Anterior cingulate cortex (tissue), 58 donors: ENCODE results near the gene KRT83.
"Not testable (repeated sequence)": the region's sequence is repeated elsewhere in the genome, so short reads cannot be mapped to it uniquely, and the experiment has no call there.

ENCODE experiments used
- DNase-seq, 58 donors: peaks; one replicate each; lab custom pipeline; 2025; lab: John Stamatoyannopoulos, UW

KRT83 gene

GRCh38 chr12:52354200-52354599 lies 33.0 kb upstream of the KRT83 start:
- DNase-seq: peak in 1 of 58 donors; percentile 24

- DNase-seq: no peak
These were observed 32.6 kb upstream of the KRT83 start for GRCh38 chr12:52353766-52354165.

- DNase-seq: no peak
These were observed 31.8 kb upstream of the KRT83 start for GRCh38 chr12:52352951-52353350.

GRCh38 chr12:52351196-52352059 lies 30.2 kb upstream of the KRT83 start:
- DNase-seq: peak in 48 of 58 donors; percentile 5 to 81 (median 44)

- no peak for DNase-seq
These were observed 29.6 kb upstream of the KRT83 start for GRCh38 chr12:52350786-52351185.

GRCh38 chr12:52350021-52350620 lies 28.9 kb upstream of the KRT83 start:
- DNase-seq: no peak

DNA sequence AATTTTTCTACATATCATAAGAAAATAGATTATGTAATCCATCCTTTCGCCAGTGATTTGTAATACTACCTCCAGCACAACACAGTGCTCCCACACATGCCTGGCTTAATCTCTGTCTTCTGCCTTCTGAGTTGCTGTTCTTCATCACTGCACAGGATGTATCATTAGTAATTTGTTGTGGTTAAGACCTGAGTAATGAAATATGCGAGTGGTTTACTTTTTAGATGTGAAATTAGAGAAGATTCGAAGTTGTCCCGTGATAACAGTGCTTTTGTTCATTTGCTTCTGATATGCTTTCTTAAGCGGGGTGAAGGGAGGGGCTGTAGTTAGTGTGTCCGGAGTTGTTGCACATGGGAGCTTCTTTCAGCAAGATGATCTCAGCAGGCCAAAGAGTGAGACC lies 28.0 kb upstream of the KRT83 start:
- DNase-seq: no peak

DNA sequence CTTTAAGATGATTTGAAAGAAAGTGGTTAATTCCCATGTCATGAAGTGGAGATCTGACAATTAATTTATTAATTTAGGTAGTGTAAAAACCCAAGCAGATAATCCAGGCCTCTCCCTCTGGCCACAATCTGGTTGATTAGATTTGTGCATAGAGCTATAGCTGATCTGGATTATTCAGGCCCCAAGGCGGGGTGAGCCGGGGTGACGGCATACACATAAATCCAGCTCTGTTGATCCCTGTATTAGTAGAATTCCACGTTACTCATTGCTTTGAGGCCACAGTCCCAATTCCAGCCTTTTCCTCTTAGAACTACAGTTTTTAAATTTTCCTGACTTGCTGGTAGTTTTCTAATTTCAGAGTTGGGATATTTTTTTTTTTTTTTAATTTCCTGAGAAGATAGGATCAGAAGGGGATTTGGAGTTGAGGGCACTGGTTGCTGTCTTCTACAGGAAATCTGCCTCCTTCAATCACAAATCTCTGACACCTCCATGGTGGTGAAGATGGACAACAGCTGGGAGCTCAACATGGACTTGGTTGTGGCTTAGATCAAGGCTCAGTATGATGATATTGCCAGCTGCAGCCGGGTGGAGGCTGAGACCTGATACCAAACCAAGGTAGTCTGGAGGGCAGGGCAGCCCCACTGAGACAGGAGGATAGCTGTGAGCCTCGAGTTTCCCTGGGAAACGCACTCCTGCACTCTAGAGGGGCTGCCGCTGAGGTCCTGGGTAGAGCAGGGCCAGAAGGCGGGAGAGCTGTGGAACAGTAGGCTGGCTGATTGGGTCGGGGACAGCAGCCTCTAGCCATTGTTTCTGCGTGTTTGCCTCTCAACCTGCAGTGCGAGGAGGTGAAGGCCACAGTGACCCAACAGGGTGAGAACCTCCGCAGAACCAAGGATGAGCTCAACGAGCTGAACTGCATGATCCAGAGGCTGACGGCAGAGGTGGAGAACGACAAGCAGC lies 26.6 kb upstream of the KRT83 start:
- no peak for DNase-seq

DNA sequence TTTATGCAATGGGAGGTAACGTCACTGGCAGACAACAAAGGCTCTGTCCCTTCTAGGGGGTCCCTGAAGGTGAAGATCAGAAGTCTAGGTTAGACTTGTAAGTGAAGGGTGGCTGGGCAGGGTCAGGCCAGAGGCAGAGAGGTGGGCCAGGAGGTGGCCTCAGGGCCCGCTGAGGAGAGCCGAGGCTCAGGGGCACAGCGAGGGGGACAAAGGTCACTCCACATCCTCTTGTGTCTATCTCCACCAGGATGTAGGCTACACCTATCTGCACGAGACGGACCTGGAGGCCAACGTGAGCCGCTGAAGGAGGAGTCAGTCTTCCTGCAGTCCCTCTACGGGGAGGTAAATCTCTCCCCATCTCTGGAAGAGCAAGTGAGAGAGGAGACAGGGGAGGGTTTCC lies 25.8 kb upstream of the KRT83 start:
- DNase-seq: no peak

DNA sequence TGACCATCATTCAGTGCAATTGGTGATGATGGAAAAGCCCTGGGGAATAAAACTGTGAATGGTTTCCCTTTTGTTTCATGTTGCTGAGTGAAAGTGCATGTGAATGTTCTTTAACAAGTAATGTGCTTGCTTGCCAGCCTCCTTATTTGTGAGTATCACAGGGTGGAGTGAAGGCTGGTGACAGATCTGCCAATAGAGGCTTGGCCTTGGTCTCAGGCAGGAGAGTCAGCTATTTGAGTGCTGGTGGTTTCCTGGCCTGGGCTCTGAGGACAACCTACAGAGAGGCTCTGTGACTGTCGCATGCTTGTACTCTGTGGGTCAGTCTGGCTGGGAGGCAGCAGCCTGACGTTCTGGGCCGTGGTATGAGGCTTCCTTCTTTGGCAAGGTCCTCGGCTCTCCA lies 25.4 kb upstream of the KRT83 start:
- peak in 43 of 58 donors; percentile 5 to 80 (median 35) for DNase-seq

GRCh38 chr12:52345041-52345440 lies 23.8 kb upstream of the KRT83 start:
- DNase-seq: not testable (repeated sequence)

GRCh38 chr12:52344111-52344510 lies 22.9 kb upstream of the KRT83 start:
- DNase-seq: no peak

GRCh38 chr12:52343550-52343949 lies 22.4 kb upstream of the KRT83 start:
- no peak for DNase-seq

- DNase-seq: no peak
These were observed 21.7 kb upstream of the KRT83 start for GRCh38 chr12:52342781-52343490.

- no peak for DNase-seq
These were observed 19.9 kb upstream of the KRT83 start for GRCh38 chr12:52341066-52341580.

GRCh38 chr12:52338241-52338960 lies 17.2 kb upstream of the KRT83 start:
- no peak for DNase-seq

GRCh38 chr12:52337054-52337453 lies 15.9 kb upstream of the KRT83 start:
- DNase-seq: no peak

DNA sequence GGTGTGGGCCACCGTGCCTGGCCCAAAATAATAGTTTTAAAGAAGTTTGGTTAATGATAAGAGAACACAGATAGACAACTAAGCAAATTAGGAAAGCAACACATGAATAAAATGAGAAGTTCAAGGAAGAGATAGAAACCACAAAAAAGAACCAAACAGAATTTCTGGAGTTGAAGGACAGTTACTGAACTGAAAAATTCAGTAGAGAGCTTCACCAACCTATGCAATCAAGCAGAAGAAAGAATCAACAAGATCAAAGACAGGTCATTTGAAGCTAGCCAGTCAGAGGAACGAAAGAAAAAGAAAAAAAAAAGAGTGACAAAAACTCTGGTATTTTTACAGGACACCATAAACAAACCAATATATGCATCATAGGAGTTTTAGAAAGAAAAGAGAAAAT lies 15.4 kb upstream of the KRT83 start:
- no peak for DNase-seq

DNA sequence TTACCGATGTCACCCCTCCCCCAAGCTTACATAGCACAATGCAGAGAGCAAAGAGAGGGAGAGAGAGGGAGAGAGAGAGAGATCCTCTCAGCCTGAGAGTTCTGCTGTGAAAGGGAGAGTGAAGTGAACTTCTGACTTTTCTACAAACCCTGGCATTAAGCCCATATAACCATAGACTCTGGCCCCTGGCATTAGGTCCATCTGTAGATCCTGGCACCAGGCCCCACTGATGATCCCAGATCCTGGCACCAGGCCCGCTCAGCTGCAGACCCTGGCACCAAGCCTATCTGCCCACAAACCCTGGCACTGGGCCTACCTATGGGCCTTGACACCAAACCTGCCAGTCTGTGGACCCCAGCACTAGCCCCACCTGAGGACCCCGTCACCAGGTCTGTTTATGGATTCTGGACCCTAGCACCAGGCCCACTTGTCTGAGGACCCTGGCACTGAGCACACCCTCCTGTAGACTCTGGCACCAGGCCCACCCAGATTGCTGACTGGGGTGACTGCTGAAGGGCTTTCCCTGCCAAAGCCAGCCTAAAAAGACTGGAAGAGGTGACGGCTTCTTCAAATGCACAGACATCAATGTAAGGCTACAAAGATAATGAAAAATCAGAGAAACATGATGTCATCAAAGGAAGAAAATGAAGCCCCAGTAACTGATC lies 14.5 kb upstream of the KRT83 start:
- DNase-seq: no peak
